Caco-2 (cell line): ENCODE results near the gene AMIGO2. TPM values are rescaled to one million over a fixed set of nuclear protein-coding genes. Genes with fewer than 3 reads are reported as not detected.

Experiments used
- BruUV-seq: library from RNA; stranded (reverse); fragments of 400-500 nt; replicated peaks from 2 replicates; lab custom pipeline; 2021; lab: Mats Ljungman, UMichigan
- CTCF ChIA-PET: fragments of 300-600 bp; sonication (Branson Sonifier 250); formaldehyde crosslinking; loops from one replicate; lab custom pipeline; 2022; ENCODE audit warnings: antibody characterized with exemption; lab: Charles Lee
- POLR2A ChIA-PET: fragments of 300-600 bp; sonication (Branson Sonifier 250); formaldehyde crosslinking; loops from one replicate; lab custom pipeline; 2022; ENCODE audit warnings: antibody characterized with exemption; lab: Charles Lee
- DNase-seq, 2 experiments: peaks; one replicate each; pipeline versions ENCODE4 v3.0.0 to v3.0.0-alpha.2; 2020 to 2022
- H3K27me3 ChIP-seq: replicated peaks from 2 replicates; pipeline ENCODE4 v1.6.0; 2011; ENCODE audit warnings: low read length; ENCODE audit not compliant: control insufficient read depth, insufficient read depth
- H3K36me3 ChIP-seq: 2 replicates; pipeline ENCODE4 v1.5.1; 2011; ENCODE audit warnings: low read length; ENCODE audit not compliant: control insufficient read depth, insufficient read depth
- H3K4me1 ChIP-seq: fragments of 250-450 bp; sonication (Bioruptor Pico); 2 replicates; pipeline ENCODE4 v1.5.1; 2020; ENCODE audit warnings: mild to moderate bottlenecking
- H3K4me3 ChIP-seq: 2 replicates; pipeline ENCODE4 v1.5.1; 2011; ENCODE audit warnings: low read depth, mild to moderate bottlenecking, control low read depth, low read length
- H3K9me3 ChIP-seq: fragments of 250-450 bp; sonication (Bioruptor Pico); 2 replicates; pipeline ENCODE4 v1.5.1; 2020; ENCODE audit warnings: mild to moderate bottlenecking, moderate library complexity
- H3K27ac Mint-ChIP-seq: one replicate; pipeline ENCODE4 v1.8.0; 2022; ENCODE audit warnings: mixed read lengths; ENCODE audit not compliant: unreplicated experiment
- H3K27me3 Mint-ChIP-seq: one replicate; pipeline ENCODE4 v1.8.0; 2022; ENCODE audit warnings: mixed read lengths; ENCODE audit not compliant: insufficient read depth, unreplicated experiment
- H3K36me3 Mint-ChIP-seq: one replicate; pipeline ENCODE4 v1.8.0; 2022; ENCODE audit warnings: mild to moderate bottlenecking, mixed read lengths; ENCODE audit not compliant: insufficient read depth, unreplicated experiment
- H3K4me1 Mint-ChIP-seq: one replicate; pipeline ENCODE4 v1.8.0; 2022; ENCODE audit warnings: low read depth, mixed read lengths; ENCODE audit not compliant: unreplicated experiment
- H3K4me3 Mint-ChIP-seq: one replicate; pipeline ENCODE4 v1.8.0; 2022; ENCODE audit warnings: mild to moderate bottlenecking, moderate library complexity, mixed read lengths; ENCODE audit not compliant: unreplicated experiment
- H3K9me3 Mint-ChIP-seq: one replicate; pipeline ENCODE4 v1.8.0; 2022; ENCODE audit warnings: mixed read lengths; ENCODE audit not compliant: unreplicated experiment
- intact Hi-C: fragments of 100-400 bp; cut with micrococcal nuclease; formaldehyde crosslinking; loops from one replicate; pipeline ENCODE4 v1.10.0; 2022; ENCODE audit not compliant: unreplicated experiment
- total RNA-seq: library from RNA; stranded (reverse); gene quantifications from 2 replicates; pipeline ENCODE4 v1.2.3, GENCODE V29; 2022
- TF ChIP-seq, protein P1 (sequence below), 2 experiments: fragments of 200-600 bp in 1 of 2; IDR thresholded peaks; 1 replicate in 1 of 2; 2 replicates in 1 of 2; pipeline versions ENCODE4 v1.5.1 to v1.8.0; 2011 to 2022; ENCODE audit warnings: antibody characterized with exemption in 1 of 2, control low read depth in 1 of 2, inconsistent platforms in 1 of 2, low read depth in 1 of 2, low read length in 1 of 2, mild to moderate bottlenecking in 1 of 2, moderate library complexity in 1 of 2; ENCODE audit not compliant: insufficient read depth in 1 of 2, severe bottlenecking in 1 of 2, unreplicated experiment in 1 of 2

The AMIGO2 gene
- total RNA-seq, 1 experiment from 2014 or later: 1.6 TPM

GRCh38 chr12:47091009-47091408 lies 11.2 kb upstream of the AMIGO2 start:
- TF ChIP-seq, protein P1, sequence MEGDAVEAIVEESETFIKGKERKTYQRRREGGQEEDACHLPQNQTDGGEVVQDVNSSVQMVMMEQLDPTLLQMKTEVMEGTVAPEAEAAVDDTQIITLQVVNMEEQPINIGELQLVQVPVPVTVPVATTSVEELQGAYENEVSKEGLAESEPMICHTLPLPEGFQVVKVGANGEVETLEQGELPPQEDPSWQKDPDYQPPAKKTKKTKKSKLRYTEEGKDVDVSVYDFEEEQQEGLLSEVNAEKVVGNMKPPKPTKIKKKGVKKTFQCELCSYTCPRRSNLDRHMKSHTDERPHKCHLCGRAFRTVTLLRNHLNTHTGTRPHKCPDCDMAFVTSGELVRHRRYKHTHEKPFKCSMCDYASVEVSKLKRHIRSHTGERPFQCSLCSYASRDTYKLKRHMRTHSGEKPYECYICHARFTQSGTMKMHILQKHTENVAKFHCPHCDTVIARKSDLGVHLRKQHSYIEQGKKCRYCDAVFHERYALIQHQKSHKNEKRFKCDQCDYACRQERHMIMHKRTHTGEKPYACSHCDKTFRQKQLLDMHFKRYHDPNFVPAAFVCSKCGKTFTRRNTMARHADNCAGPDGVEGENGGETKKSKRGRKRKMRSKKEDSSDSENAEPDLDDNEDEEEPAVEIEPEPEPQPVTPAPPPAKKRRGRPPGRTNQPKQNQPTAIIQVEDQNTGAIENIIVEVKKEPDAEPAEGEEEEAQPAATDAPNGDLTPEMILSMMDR (IDR thresholded peaks at IDR 0.05; ENCODE audit: insufficient read depth in 1 of 2, low read depth in 1 of 2, low read length in 1 of 2, severe bottlenecking in 1 of 2, unreplicated experiment in 1 of 2): no peak
- H3K36me3 ChIP-seq: no peaks in the 10 kb centered on the region
- H3K4me3 ChIP-seq: no peak overlapping the region
- no peaks in the 10 kb centered on the region for H3K27me3 ChIP-seq
- H3K27ac Mint-ChIP-seq: no peak overlapping the region
- POLR2A ChIA-PET: no interaction called here
- no peak overlapping the region for H3K4me3 Mint-ChIP-seq
- H3K36me3 Mint-ChIP-seq: no peaks in the 10 kb centered on the region
- intact Hi-C loops: no loop called here
- H3K4me1 ChIP-seq: peaks cover 4% of the 10 kb centered on the region; the same call in 1 of the 2 replicates
- no peaks in the 10 kb centered on the region for H3K4me1 Mint-ChIP-seq
- H3K9me3 Mint-ChIP-seq: no peaks in the 10 kb centered on the region
- no peak for DNase-seq
- no peaks in the 10 kb centered on the region for H3K9me3 ChIP-seq
- CTCF ChIA-PET: interaction anchor here (0.7 kb wide), 1 partner anchor 20 kb away, joined by 7 read pairs; no protein-coding TSS in a partner anchor
- peaks cover 11% of the 10 kb centered on the region for H3K27me3 Mint-ChIP-seq
- BruUV-seq: no TSS peak

GRCh38 chr12:47088021-47088944 lies 8.5 kb upstream of the AMIGO2 start:
- no peaks in the 10 kb centered on the region for H3K9me3 Mint-ChIP-seq
- ChIA-PET POLR2A (no interaction called here), CTCF (no interaction called here)
- no peaks in the 10 kb centered on the region for H3K9me3 ChIP-seq
- TF ChIP-seq, protein P1 (IDR thresholded peaks at IDR 0.05; ENCODE audit: insufficient read depth in 1 of 2, low read depth in 1 of 2, low read length in 1 of 2, severe bottlenecking in 1 of 2, unreplicated experiment in 1 of 2): no peak
- BruUV-seq: no TSS peak
- H3K4me1 Mint-ChIP-seq: peaks cover 5% of the 10 kb centered on the region
- H3K27ac Mint-ChIP-seq: no peak overlapping the region
- intact Hi-C loops: loop anchor here (5.0 kb wide), 1 partner anchor 44 kb away; no protein-coding TSS in a partner anchor
- peaks cover 4% of the 10 kb centered on the region; the same call in 1 of the 2 replicates for H3K4me1 ChIP-seq
- no peak overlapping the region for H3K4me3 ChIP-seq
- H3K27me3 Mint-ChIP-seq: peaks cover 7% of the 10 kb centered on the region
- H3K4me3 Mint-ChIP-seq: no peak overlapping the region
- H3K27me3 ChIP-seq: no peaks in the 10 kb centered on the region
- DNase-seq: peak; percentile 41 to 57
- H3K36me3 ChIP-seq: no peaks in the 10 kb centered on the region
- H3K36me3 Mint-ChIP-seq: no peaks in the 10 kb centered on the region

GRCh38 chr12:47087088-47087688 lies 7.4 kb upstream of the AMIGO2 start:
- Histone ChIP-seq H3K36me3 (no peaks in the 10 kb centered on the region), H3K27me3 (no peaks in the 10 kb centered on the region), H3K9me3 (no peaks in the 10 kb centered on the region), H3K4me3 (no peak overlapping the region), H3K4me1 (peaks cover 12% of the 10 kb centered on the region; the same call in 1 of the 2 replicates)
- ChIA-PET CTCF (no interaction called here), POLR2A (no interaction called here)
- no TSS peak for BruUV-seq
- intact Hi-C loops: loop anchor here (5.0 kb wide), 1 partner anchor 45 kb away; no protein-coding TSS in a partner anchor
- H3K27me3 Mint-ChIP-seq: peaks cover under 1% of the 10 kb centered on the region
- no peaks in the 10 kb centered on the region for H3K36me3 Mint-ChIP-seq
- TF ChIP-seq, protein P1 (IDR thresholded peaks at IDR 0.05; ENCODE audit: insufficient read depth in 1 of 2, low read depth in 1 of 2, low read length in 1 of 2, severe bottlenecking in 1 of 2, unreplicated experiment in 1 of 2): no peak
- H3K27ac Mint-ChIP-seq: no peak overlapping the region
- no peak overlapping the region for H3K4me3 Mint-ChIP-seq
- peaks cover 13% of the 10 kb centered on the region for H3K4me1 Mint-ChIP-seq
- no peak for DNase-seq
- no peaks in the 10 kb centered on the region for H3K9me3 Mint-ChIP-seq
